K562 (cell line): ENCODE results near the gene POLD3. TPM values are rescaled to one million over a fixed set of nuclear protein-coding genes. Genes with fewer than 3 reads are reported as not detected.

Experiments
- ATAC-seq: fragments of 200-7000 bp; cut with Tn5 transposase; 3 replicates; pipeline ENCODE4 v1.9.1; 2020; ENCODE audit warnings: moderate library complexity
- BruUV-seq: library from RNA; stranded (reverse); fragments of 400-500 nt; replicated peaks from 2 replicates; lab custom pipeline; 2021; lab: Mats Ljungman, UMichigan
- CTCF ChIA-PET: fragments of 300-600 bp; formaldehyde crosslinking; extraction: SDS; loops from one replicate; lab custom pipeline; 2021; ENCODE audit warnings: low intra/inter-chr PET ratio; lab: Yijun Ruan, JAX
- POLR2A ChIA-PET: fragments of 300-600, 350-650 bp; sonication (Branson Sonifier 250); formaldehyde crosslinking; extraction: SDS; loops from one replicate; lab custom pipeline; 2021; ENCODE audit warnings: antibody characterized with exemption, inconsistent platforms; lab: Yijun Ruan, JAX
- DNase-seq, 4 experiments: peaks; one replicate each; pipeline versions ENCODE4 v3.0.0 to v3.0.0-alpha.2; 2011 to 2018; ENCODE audit warnings: low spot score in 3 of 4, mixed read lengths in 3 of 4; ENCODE audit errors: extremely low read depth in 1 of 4
- FAIRE-seq: peaks from 2 replicates; lab custom pipeline; 2011; peaks lifted over from hg19 to GRCh38; lab: Jason Lieb, UNC
- H2AFZ ChIP-seq: 2 replicates; pipeline ENCODE4 v1.6.0; 2011; ENCODE audit warnings: low read depth, low read length, control low read depth, inconsistent platforms
- H3K27ac ChIP-seq: fragments of 200-600 bp; 3 replicates; pipeline ENCODE4 v1.8.0; 2011; ENCODE audit warnings: low read depth, mild to moderate bottlenecking, control low read depth, inconsistent platforms, low read length, moderate library complexity, mixed read lengths; ENCODE audit errors: extremely low read depth
- H3K27me3 ChIP-seq, 2 experiments: fragments of 300-600 bp in 1 of 2; 2 replicates in 1 of 2; 3 replicates in 1 of 2; pipeline versions ENCODE4 v1.6.0 to v1.8.0; 2011; ENCODE audit warnings: inconsistent platforms in 2 of 2, low read length in 2 of 2, mild to moderate bottlenecking in 1 of 2, mixed read lengths in 1 of 2, moderate library complexity in 1 of 2; ENCODE audit not compliant: control insufficient read depth in 2 of 2, insufficient read depth in 2 of 2
- H3K36me3 ChIP-seq: fragments of 300-600 bp; 3 replicates; pipeline ENCODE4 v1.8.0; 2011; ENCODE audit warnings: mild to moderate bottlenecking, low read length, inconsistent platforms; ENCODE audit not compliant: control insufficient read depth, insufficient read depth
- H3K4me1 ChIP-seq, 2 experiments: fragments of 200-600 bp in 1 of 2; replicated peaks in 1 of 2; 2 replicates in 1 of 2; 3 replicates in 1 of 2; pipeline versions ENCODE4 v1.5.1 to v1.8.0; 2011; ENCODE audit warnings: inconsistent platforms in 2 of 2, low read length in 2 of 2, mild to moderate bottlenecking in 1 of 2, mixed read lengths in 1 of 2, moderate library complexity in 1 of 2; ENCODE audit not compliant: control insufficient read depth in 2 of 2, insufficient read depth in 2 of 2
- H3K4me2 ChIP-seq: 2 replicates; pipeline ENCODE4 v1.6.1; 2011; ENCODE audit warnings: low read length, control low read depth, inconsistent platforms, mixed read lengths; ENCODE audit not compliant: insufficient read depth
- H3K4me3 ChIP-seq: fragments of 200-600 bp; sonication (generic), shearing (Covaris generic); 2 replicates; pipeline ENCODE4 v1.5.1; 2016; ENCODE audit warnings: control low read depth, inconsistent platforms
- H3K79me2 ChIP-seq: fragments of 200-600 bp; 3 replicates; pipeline ENCODE4 v1.8.0; 2011; ENCODE audit warnings: low read length, inconsistent platforms; ENCODE audit not compliant: control insufficient read depth, insufficient read depth
- H3K9ac ChIP-seq, 2 experiments: 2 replicates each; pipeline versions ENCODE4 v1.6.0 to v1.6.1; 2011; ENCODE audit warnings: low read depth in 2 of 2, low read length in 2 of 2, control low read depth in 1 of 2, inconsistent platforms in 1 of 2, mild to moderate bottlenecking in 1 of 2, mixed read lengths in 1 of 2; ENCODE audit not compliant: insufficient read depth in 1 of 2
- H3K9me1 ChIP-seq: one replicate; pipeline ENCODE4 v1.6.0; 2011; ENCODE audit warnings: inconsistent platforms, mild to moderate bottlenecking, low read length, moderate library complexity; ENCODE audit not compliant: control insufficient read depth, insufficient read depth
- H3K9me3 ChIP-seq: replicated peaks from 2 replicates; pipeline ENCODE4 v1.5.1; 2011; ENCODE audit warnings: low read depth, low read length, inconsistent platforms; ENCODE audit not compliant: control insufficient read depth, insufficient read depth
- H4K20me1 ChIP-seq: replicated peaks from 2 replicates; pipeline ENCODE4 v1.6.1; 2011; ENCODE audit warnings: low read length, inconsistent platforms, mixed read lengths; ENCODE audit not compliant: control insufficient read depth, insufficient read depth
- CBFB ChIP-seq: sonication (generic); formaldehyde crosslinking; IDR thresholded peaks from 2 replicates; pipeline ENCODE4 v1.4.0; 2020; ENCODE audit warnings: mild to moderate bottlenecking, missing genetic modification reagents
- CCAR2 ChIP-seq: fragments of 200-400 bp; formaldehyde crosslinking; IDR thresholded peaks from 2 replicates; pipeline ENCODE4 v1.6.1; 2017; ENCODE audit warnings: mild to moderate bottlenecking, low read depth, low read length
- GATAD2B ChIP-seq: fragments of 450-650 bp; IDR thresholded peaks from 2 replicates; pipeline ENCODE4 v1.6.1; 2017; ENCODE audit warnings: mild to moderate bottlenecking, borderline replicate concordance
- HNRNPK ChIP-seq: fragments of 200-400 bp; formaldehyde crosslinking; IDR thresholded peaks from one replicate; pipeline ENCODE4 v1.6.1; 2018; ENCODE audit warnings: mild to moderate bottlenecking, low read depth, low read length; ENCODE audit not compliant: poor library complexity, severe bottlenecking
- MYNN ChIP-seq, 2 experiments: sonication (generic); formaldehyde crosslinking in 1 of 2; IDR thresholded peaks; 2 replicates each; pipeline versions ENCODE4 v1.5.0 to v1.6.1; 2016 to 2020; ENCODE audit warnings: antibody characterized with exemption in 1 of 2, missing genetic modification reagents in 1 of 2
- NR1H2 ChIP-seq: sonication (generic); formaldehyde crosslinking; IDR thresholded peaks from 2 replicates; pipeline ENCODE4 v1.4.0; 2020; ENCODE audit warnings: mild to moderate bottlenecking, missing genetic modification reagents
- POLR3G ChIP-seq: IDR thresholded peaks from 2 replicates; pipeline ENCODE4 v1.6.1; 2011; ENCODE audit not compliant: insufficient read length, insufficient replicate concordance; ENCODE audit errors: extremely low read depth
- SRF ChIP-seq, 2 experiments: fragments of 250-450, 450-650 bp in 1 of 2; sonication (Bioruptor Pico) in 1 of 2; sonication (generic) in 1 of 2; formaldehyde crosslinking; IDR thresholded peaks; 2 replicates each; pipeline versions ENCODE4 v1.5.0 to v1.5.1; 2020 to 2022; ENCODE audit warnings: mild to moderate bottlenecking in 1 of 2, missing genetic modification reagents in 1 of 2
- ZNF316 ChIP-seq: fragments of 450-650 bp; IDR thresholded peaks from 2 replicates; pipeline ENCODE4 v1.6.1; 2016
- ZNF766 ChIP-seq: fragments of 200-800 bp; sonication (Bioruptor generic); conservative IDR thresholded peaks from 2 replicates; pipeline ENCODE4 v1.6.1; 2016; ENCODE audit warnings: missing genetic modification characterization, missing compliant biosample characterization
- WGBS: fragments of 100-300 bp; shearing (Covaris generic); methylation state at CpG from one replicate; pipeline ENCODE4 v1.1.6; 2016; ENCODE audit warnings: low coverage, mixed read lengths; ENCODE audit not compliant: insufficient coverage; ENCODE audit errors: missing lambda C conversion rate; 5-methylcytosine and 5-hydroxymethylcytosine counted together
- in situ Hi-C: fragments of 300-500 bp; cut with MboI; formaldehyde crosslinking; loops from 4 replicates; pipeline ENCODE4 v1.15.0; 2018; ENCODE audit warnings: inconsistent platforms, mixed read lengths
- intact Hi-C: fragments of 100-400 bp; cut with micrococcal nuclease; formaldehyde crosslinking; loops from 2 replicates; pipeline ENCODE4 v1.14.2; 2022
- polyA plus RNA-seq, 8 experiments: library from polyadenylated mRNA; depleted of rRNA in 4 of 8; stranded (reverse) in 5 of 8; unstranded in 3 of 8; fragments of >200 nt; fragmentation: Nextera tagmentation in 2 of 8; fragmentation: Illumina TruSeq in 1 of 8; extraction: Ambion mirVana in 2 of 8; extraction: Trizol in 1 of 8; gene quantifications; 2 replicates each; pipeline versions ENCODE4 v1.2.1 to v1.2.3, GENCODE V29; 2011 to 2014; ENCODE audit warnings: inconsistent platforms in 1 of 8, missing spikeins in 1 of 8
- total RNA-seq, 7 experiments: library from RNA; depleted of rRNA in 6 of 7; stranded (reverse); fragments of >200 nt in 6 of 7; fragmentation: Illumina TruSeq in 2 of 7; extraction: Trizol in 2 of 7; gene quantifications; 2 replicates each; pipeline versions ENCODE4 v1.2.1 to v1.2.3, GENCODE V29; 2011 to 2021; ENCODE audit warnings: low replicate concordance in 1 of 7
- TF ChIP-seq, protein P1 (sequence below): fragments of 250-450 bp; sonication (Bioruptor Pico); IDR thresholded peaks from 2 replicates; pipeline ENCODE4 v1.8.0; 2022; ENCODE audit warnings: moderate library complexity, mild to moderate bottlenecking, inconsistent platforms
- TF ChIP-seq, protein P2 (sequence below): fragments of 250-450 bp; sonication (Bioruptor Pico); IDR thresholded peaks from 2 replicates; pipeline ENCODE4 v1.8.0; 2022; ENCODE audit warnings: inconsistent platforms
- TF ChIP-seq, protein P3 (sequence below): sonication (generic); formaldehyde crosslinking; IDR thresholded peaks from 2 replicates; pipeline ENCODE4 v1.8.0; 2022; ENCODE audit warnings: mild to moderate bottlenecking, missing genetic modification reagents
- TF ChIP-seq, protein P4 (sequence below): fragments of 150-350 bp; conservative IDR thresholded peaks from 2 replicates; pipeline ENCODE4 v1.6.1; 2014; ENCODE audit warnings: low read length
- TF ChIP-seq, protein P5 (sequence below): fragments of 200-800 bp; sonication (Bioruptor generic); IDR thresholded peaks from 2 replicates; pipeline ENCODE4 v1.6.1; 2017; ENCODE audit warnings: missing genetic modification characterization, missing compliant biosample characterization

The POLD3 gene
- total and polyA plus RNA-seq, 9 of the 15 experiments (the other 6 are each of a cell fraction or from before 2014, with no cell fraction given): 10.6 to 40.1 (median 24.6) TPM

DNA sequence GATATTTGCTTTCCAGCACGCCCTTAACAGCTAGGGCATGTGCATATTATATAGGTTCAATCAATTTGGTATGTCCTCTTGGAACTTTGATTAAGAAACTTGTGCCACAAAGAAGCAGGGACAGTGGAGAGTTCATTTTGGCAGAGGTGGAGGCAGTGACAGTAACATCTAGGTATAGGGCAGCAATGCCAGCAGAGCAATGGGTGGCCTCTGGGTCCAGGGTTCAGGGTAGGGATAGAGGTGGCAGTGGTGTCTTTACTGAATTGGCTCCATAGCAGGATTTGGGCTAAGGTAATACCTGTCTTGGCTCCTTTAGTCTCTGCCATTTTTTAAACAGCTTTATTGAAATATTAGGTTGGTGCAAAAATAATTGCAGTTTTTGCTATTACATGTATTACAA is 24.4 kb upstream of the POLD3 start:
- Histone ChIP-seq H3K4me2 (no peak overlapping the region), H3K27ac (no peak overlapping the region), H3K9ac (no peak overlapping the region), H3K79me2 (no peaks in the 10 kb centered on the region), H4K20me1 (no peaks in the 10 kb centered on the region), H3K4me3 (no peak overlapping the region), H3K27me3 (peaks cover 3 to 16% of the 10 kb centered on the region in 2 experiments; a peak in 3 of 5 replicates), H3K9me1 (no peaks in the 10 kb centered on the region), H3K9me3 (no peaks in the 10 kb centered on the region), H3K4me1 (no peaks in the 10 kb centered on the region), H3K36me3 (no peaks in the 10 kb centered on the region), H2AFZ (no peak overlapping the region)
- DNase-seq (no peak), FAIRE-seq (no peak), ATAC-seq (no peak)
- 0% methylated on average over 1 of the region's 1 CpG for WGBS
- intact Hi-C loops: no loop called here
- BruUV-seq: no TSS peak
- POLR2A ChIA-PET: no interaction called here
- CTCF ChIA-PET: interaction anchor here (1.1 kb wide), 1 partner anchor 179 kb away, joined by 3 read pairs; no protein-coding TSS in a partner anchor
- in situ Hi-C loops: no loop called here
- no peak for TF ChIP-seq CBFB (CRISPR knock-in tag)
- no peak for TF ChIP-seq ZNF316
- TF ChIP-seq, protein P1, sequence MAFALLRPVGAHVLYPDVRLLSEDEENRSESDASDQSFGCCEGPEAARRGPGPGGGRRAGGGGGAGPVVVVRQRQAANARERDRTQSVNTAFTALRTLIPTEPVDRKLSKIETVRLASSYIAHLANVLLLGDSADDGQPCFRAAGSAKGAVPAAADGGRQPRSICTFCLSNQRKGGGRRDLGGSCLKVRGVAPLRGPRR: no peak
- TF ChIP-seq ZNF766 (CRISPR knock-in tag): no peak
- no peak for TF ChIP-seq MYNN (IDR thresholded peaks at IDR 0.05)
- no peak for TF ChIP-seq MYNN (CRISPR knock-in tag; IDR thresholded peaks at IDR 0.05)
- no peak for TF ChIP-seq SRF (CRISPR knock-in tag; IDR thresholded peaks at IDR 0.05)
- TF ChIP-seq, protein P2, sequence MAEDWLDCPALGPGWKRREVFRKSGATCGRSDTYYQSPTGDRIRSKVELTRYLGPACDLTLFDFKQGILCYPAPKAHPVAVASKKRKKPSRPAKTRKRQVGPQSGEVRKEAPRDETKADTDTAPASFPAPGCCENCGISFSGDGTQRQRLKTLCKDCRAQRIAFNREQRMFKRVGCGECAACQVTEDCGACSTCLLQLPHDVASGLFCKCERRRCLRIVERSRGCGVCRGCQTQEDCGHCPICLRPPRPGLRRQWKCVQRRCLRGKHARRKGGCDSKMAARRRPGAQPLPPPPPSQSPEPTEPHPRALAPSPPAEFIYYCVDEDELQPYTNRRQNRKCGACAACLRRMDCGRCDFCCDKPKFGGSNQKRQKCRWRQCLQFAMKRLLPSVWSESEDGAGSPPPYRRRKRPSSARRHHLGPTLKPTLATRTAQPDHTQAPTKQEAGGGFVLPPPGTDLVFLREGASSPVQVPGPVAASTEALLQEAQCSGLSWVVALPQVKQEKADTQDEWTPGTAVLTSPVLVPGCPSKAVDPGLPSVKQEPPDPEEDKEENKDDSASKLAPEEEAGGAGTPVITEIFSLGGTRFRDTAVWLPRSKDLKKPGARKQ (CRISPR knock-in tag): no peak
- TF ChIP-seq, protein P3, sequence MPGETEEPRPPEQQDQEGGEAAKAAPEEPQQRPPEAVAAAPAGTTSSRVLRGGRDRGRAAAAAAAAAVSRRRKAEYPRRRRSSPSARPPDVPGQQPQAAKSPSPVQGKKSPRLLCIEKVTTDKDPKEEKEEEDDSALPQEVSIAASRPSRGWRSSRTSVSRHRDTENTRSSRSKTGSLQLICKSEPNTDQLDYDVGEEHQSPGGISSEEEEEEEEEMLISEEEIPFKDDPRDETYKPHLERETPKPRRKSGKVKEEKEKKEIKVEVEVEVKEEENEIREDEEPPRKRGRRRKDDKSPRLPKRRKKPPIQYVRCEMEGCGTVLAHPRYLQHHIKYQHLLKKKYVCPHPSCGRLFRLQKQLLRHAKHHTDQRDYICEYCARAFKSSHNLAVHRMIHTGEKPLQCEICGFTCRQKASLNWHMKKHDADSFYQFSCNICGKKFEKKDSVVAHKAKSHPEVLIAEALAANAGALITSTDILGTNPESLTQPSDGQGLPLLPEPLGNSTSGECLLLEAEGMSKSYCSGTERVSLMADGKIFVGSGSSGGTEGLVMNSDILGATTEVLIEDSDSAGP: no peak
- no peak for TF ChIP-seq GATAD2B
- TF ChIP-seq, protein P4, sequence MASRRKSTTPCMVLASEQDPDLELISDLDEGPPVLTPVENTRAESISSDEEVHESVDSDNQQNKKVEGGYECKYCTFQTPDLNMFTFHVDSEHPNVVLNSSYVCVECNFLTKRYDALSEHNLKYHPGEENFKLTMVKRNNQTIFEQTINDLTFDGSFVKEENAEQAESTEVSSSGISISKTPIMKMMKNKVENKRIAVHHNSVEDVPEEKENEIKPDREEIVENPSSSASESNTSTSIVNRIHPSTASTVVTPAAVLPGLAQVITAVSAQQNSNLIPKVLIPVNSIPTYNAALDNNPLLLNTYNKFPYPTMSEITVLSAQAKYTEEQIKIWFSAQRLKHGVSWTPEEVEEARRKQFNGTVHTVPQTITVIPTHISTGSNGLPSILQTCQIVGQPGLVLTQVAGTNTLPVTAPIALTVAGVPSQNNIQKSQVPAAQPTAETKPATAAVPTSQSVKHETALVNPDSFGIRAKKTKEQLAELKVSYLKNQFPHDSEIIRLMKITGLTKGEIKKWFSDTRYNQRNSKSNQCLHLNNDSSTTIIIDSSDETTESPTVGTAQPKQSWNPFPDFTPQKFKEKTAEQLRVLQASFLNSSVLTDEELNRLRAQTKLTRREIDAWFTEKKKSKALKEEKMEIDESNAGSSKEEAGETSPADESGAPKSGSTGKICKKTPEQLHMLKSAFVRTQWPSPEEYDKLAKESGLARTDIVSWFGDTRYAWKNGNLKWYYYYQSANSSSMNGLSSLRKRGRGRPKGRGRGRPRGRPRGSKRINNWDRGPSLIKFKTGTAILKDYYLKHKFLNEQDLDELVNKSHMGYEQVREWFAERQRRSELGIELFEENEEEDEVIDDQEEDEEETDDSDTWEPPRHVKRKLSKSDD: no peak
- TF ChIP-seq, protein P5, sequence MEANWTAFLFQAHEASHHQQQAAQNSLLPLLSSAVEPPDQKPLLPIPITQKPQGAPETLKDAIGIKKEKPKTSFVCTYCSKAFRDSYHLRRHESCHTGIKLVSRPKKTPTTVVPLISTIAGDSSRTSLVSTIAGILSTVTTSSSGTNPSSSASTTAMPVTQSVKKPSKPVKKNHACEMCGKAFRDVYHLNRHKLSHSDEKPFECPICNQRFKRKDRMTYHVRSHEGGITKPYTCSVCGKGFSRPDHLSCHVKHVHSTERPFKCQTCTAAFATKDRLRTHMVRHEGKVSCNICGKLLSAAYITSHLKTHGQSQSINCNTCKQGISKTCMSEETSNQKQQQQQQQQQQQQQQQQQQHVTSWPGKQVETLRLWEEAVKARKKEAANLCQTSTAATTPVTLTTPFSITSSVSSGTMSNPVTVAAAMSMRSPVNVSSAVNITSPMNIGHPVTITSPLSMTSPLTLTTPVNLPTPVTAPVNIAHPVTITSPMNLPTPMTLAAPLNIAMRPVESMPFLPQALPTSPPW: no peak
- TF ChIP-seq POLR3G: no peak
- no peak for TF ChIP-seq CCAR2
- TF ChIP-seq HNRNPK: no peak
- TF ChIP-seq NR1H2 (CRISPR knock-in tag): no peak
